Calu3 (cell line): Measurements from ENCODE around the gene HOXC4. TPM values are rescaled to one million over a fixed set of nuclear protein-coding genes. Genes with fewer than 3 reads are reported as not detected.
A peak's percentile ranks its signal among the peaks of the same experiment; 100 is the strongest.
"Not testable (repeated sequence)": the region's sequence is repeated elsewhere in the genome, so short reads cannot be mapped to it uniquely, and the experiment has no call there.

Source experiments
- BruUV-seq: library from RNA; stranded (reverse); fragments of 400-500 nt; replicated peaks from 2 replicates; lab custom pipeline; 2021; lab: Mats Ljungman, UMichigan
- CTCF ChIA-PET: fragments of 300-600 bp; sonication (Branson Sonifier 250); formaldehyde crosslinking; loops from one replicate; lab custom pipeline; 2022; ENCODE audit warnings: antibody characterized with exemption; lab: Charles Lee
- DNase-seq: peaks from one replicate; pipeline ENCODE4 v3.0.0; 2022
- H3K27ac Mint-ChIP-seq: one replicate; pipeline ENCODE4 v1.8.0; 2022; ENCODE audit warnings: mixed read lengths; ENCODE audit not compliant: unreplicated experiment
- H3K27me3 Mint-ChIP-seq: one replicate; pipeline ENCODE4 v1.8.0; 2022; ENCODE audit warnings: mixed read lengths; ENCODE audit not compliant: unreplicated experiment
- H3K36me3 Mint-ChIP-seq: one replicate; pipeline ENCODE4 v1.8.0; 2022; ENCODE audit warnings: mild to moderate bottlenecking, moderate library complexity, mixed read lengths; ENCODE audit not compliant: insufficient read depth, unreplicated experiment
- H3K4me1 Mint-ChIP-seq: one replicate; pipeline ENCODE4 v1.8.0; 2022; ENCODE audit warnings: mild to moderate bottlenecking, low read depth, mixed read lengths; ENCODE audit not compliant: unreplicated experiment
- H3K4me3 Mint-ChIP-seq: one replicate; pipeline ENCODE4 v1.8.0; 2022; ENCODE audit warnings: mild to moderate bottlenecking, low read depth, moderate library complexity, mixed read lengths; ENCODE audit not compliant: unreplicated experiment
- H3K9me3 Mint-ChIP-seq: one replicate; pipeline ENCODE4 v1.8.0; 2022; ENCODE audit warnings: low read depth, mixed read lengths; ENCODE audit not compliant: unreplicated experiment
- intact Hi-C: fragments of 100-400 bp; cut with micrococcal nuclease; formaldehyde crosslinking; loops from one replicate; pipeline ENCODE4 v1.10.0; 2022; ENCODE audit not compliant: unreplicated experiment
- microRNA-seq: library from miRNA; unstranded; fragments of <30 nt; microRNA quantifications from one replicate; pipeline ENCODE4 v1.2.0, GENCODE V29; 2022
- total RNA-seq: library from RNA; stranded (reverse); gene quantifications from 2 replicates; pipeline ENCODE4 v1.2.3, GENCODE V29; 2022

HOXC4 gene
- total RNA-seq, 1 experiment from 2014 or later = 0.57 TPM

- H3K27me3 Mint-ChIP-seq = peaks cover 44% of the 10 kb centered on the region
- intact Hi-C loops, BruUV-seq, H3K9me3 Mint-ChIP-seq, H3K36me3 Mint-ChIP-seq, H3K4me3 Mint-ChIP-seq, CTCF ChIA-PET, DNase-seq, H3K4me1 Mint-ChIP-seq, H3K27ac Mint-ChIP-seq: not testable (repeated sequence)
Measured at GRCh38 chr12:54095928-54096327, 42.3 kb downstream of the HOXC4 start.

DNA sequence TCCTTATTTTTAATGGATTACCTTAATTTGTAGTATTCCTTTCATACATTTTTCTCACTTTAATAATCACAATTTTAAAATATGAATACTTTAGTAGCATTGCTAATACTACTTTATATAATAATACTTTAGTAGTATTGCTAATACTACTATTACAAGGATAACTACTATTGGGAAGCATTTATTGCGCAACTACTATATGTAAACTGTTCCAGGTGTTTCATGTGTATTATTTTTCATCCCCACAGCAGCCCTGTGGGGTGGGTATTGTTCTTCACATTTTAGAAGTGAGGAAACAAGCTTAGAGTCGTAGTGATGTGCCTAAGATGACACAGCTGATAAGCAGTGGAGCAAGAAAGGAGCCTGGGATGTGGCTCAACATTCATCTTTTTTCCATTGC is 45.0 kb downstream of the HOXC4 start:
- H3K36me3 Mint-ChIP-seq, H3K27ac Mint-ChIP-seq, CTCF ChIA-PET, BruUV-seq, DNase-seq, H3K4me3 Mint-ChIP-seq, H3K9me3 Mint-ChIP-seq, intact Hi-C loops: not testable (repeated sequence)
- Mint-ChIP-seq H3K27me3 (peaks cover 26% of the 10 kb centered on the region), H3K4me1 (peaks cover 15% of the 10 kb centered on the region)

- CTCF ChIA-PET, H3K9me3 Mint-ChIP-seq, H3K27ac Mint-ChIP-seq, BruUV-seq, H3K36me3 Mint-ChIP-seq, intact Hi-C loops, H3K4me3 Mint-ChIP-seq, DNase-seq: not testable (repeated sequence)
- Mint-ChIP-seq H3K27me3 (peaks cover 13% of the 10 kb centered on the region), H3K4me1 (peaks cover 15% of the 10 kb centered on the region)
Measured at GRCh38 chr12:54100588-54100987, 47.0 kb downstream of the HOXC4 start.

GRCh38 chr12:54102223-54102622 is 48.6 kb downstream of the HOXC4 start:
- CTCF ChIA-PET, H3K4me3 Mint-ChIP-seq, H3K36me3 Mint-ChIP-seq, BruUV-seq, H3K27ac Mint-ChIP-seq, intact Hi-C loops, DNase-seq, H3K9me3 Mint-ChIP-seq: not testable (repeated sequence)
- Mint-ChIP-seq H3K4me1 (peaks cover 15% of the 10 kb centered on the region), H3K27me3 (peaks cover 17% of the 10 kb centered on the region)

- peaks cover 26% of the 10 kb centered on the region for H3K27me3 Mint-ChIP-seq
Measured at GRCh38 chr12:54103827-54104226, 50.2 kb downstream of the HOXC4 start.

More at GRCh38 chr12:54103827-54104226, 50.2 kb downstream of the HOXC4 start:
- H3K4me3 Mint-ChIP-seq, H3K27ac Mint-ChIP-seq, intact Hi-C loops, H3K36me3 Mint-ChIP-seq, DNase-seq, H3K9me3 Mint-ChIP-seq, BruUV-seq: not testable (repeated sequence)
- CTCF ChIA-PET = interaction anchor here (0.7 kb wide), 2 partner anchors 610 to 649 kb away, joined by 4 to 6 read pairs; no protein-coding TSS in a partner anchor
- peaks cover 15% of the 10 kb centered on the region for H3K4me1 Mint-ChIP-seq

Small RNAs within 50 kb of the gene (microRNA-seq; reads per million reads assigned to microRNA genes)
- 12.7 reads per million, percentile 37 among the genes with 10 or more reads in this experiment for gene MIR615

Other genes starting within 250 kb of the HOXC4 start
- gene HOXC13, start 115.0 kb upstream of the HOXC4 start, total RNA-seq = not detected in 2 replicates
- not detected in 2 replicates for gene HOXC12, start 98.9 kb upstream of the HOXC4 start, total RNA-seq
- not detected in 2 replicates for gene HOXC11, start 80.7 kb upstream of the HOXC4 start, total RNA-seq
- not detected in 2 replicates for gene HOTAIR, start 78.9 kb upstream of the HOXC4 start, total RNA-seq
- 0.51 and 0.71 TPM in 2 replicates for gene HOXC10, start 68.7 kb upstream of the HOXC4 start, total RNA-seq
- 0.42 and 0.54 TPM in 2 replicates for gene HOXC9, start 53.7 kb upstream of the HOXC4 start, total RNA-seq
- 0.24 TPM in 1 of 2 replicates, not detected in the other for gene HOXC8, start 44.9 kb upstream of the HOXC4 start, total RNA-seq
- 0.71 and 1.2 TPM in 2 replicates for gene HOXC6, start 25.4 kb upstream of the HOXC4 start, total RNA-seq
- gene HOXC5, start 20.8 kb upstream of the HOXC4 start, total RNA-seq = 0.20 TPM in 1 of 2 replicates, not detected in the other
- gene SMUG1, start 135.2 kb downstream of the HOXC4 start, total RNA-seq = 66.2 and 69.4 TPM in 2 replicates
- gene CBX5, start 226.3 kb downstream of the HOXC4 start, total RNA-seq = 128 and 173 TPM in 2 replicates
- 1,059 and 1,161 TPM in 2 replicates for gene HNRNPA1, start 226.9 kb downstream of the HOXC4 start, total RNA-seq
- gene NFE2, start 247.2 kb downstream of the HOXC4 start, total RNA-seq = 0.80 and 1.8 TPM in 2 replicates